ENCODE measurements around the gene GCDH. TPM values are rescaled to one million over a fixed set of nuclear protein-coding genes. Genes with fewer than 3 reads are reported as not detected.
A peak's percentile ranks its signal among the peaks of the same experiment; 100 is the strongest.

GCDH gene
- polyA plus RNA-seq, 1 donor (not counting 4 experiments of a cell fraction or from before 2014, with no cell fraction given): 11.5 TPM

DNA sequence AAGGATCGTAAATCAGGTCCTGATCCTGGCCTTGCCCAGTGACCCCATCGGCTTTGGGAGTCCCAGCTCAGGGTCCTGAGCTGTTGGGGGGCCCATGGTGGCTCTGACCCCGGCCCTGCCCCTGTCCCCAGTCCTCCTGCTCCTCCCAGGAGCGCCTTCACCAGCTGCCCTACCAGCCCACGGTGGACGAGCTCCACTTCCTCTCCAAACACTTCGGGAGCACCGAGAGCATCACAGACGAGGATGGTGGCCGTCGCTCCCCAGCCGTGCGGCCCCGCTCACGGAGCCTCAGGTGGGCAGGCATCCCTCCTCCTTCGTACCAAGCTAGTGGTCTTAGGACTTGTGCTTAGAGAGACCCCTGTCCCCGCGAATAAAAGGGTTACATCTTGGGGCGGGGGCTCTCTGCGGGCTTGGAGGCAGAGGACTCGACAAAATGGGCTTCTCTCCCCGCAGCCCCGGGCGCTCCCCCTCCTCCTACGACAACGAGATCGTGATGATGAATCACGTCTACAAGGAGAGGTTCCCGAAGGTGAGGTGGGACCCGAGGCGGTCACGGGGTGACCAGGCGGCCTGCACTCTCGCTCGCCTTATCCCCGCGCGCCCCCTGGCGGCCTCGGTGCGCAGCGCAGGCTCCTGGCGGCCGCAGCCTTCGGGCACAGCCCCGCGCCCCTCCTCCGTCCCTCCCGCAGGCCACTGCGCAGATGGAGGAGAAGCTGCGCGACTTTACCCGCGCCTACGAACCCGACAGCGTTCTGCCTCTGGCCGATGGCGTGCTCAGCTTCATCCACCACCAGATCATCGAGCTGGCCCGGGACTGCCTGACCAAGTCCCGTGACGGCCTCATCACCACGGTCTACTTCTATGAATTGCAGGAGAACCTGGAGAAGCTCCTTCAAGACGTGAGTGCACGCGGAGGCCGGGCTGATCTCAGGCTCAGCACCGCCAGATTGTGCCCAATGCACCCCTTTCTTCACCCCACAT is 43.5 kb upstream of the GCDH start:
- peak overlapping the region; percentile 73 for H2AFZ ChIP-seq (ENCODE audit: control insufficient read depth, low read length)
- H3K27ac ChIP-seq (ENCODE audit: control insufficient read depth, insufficient read depth, low read length): no peak overlapping the region
- no peaks in the 10 kb centered on the region for H3K9me1 ChIP-seq (ENCODE audit: control insufficient read depth, extremely low read depth, insufficient read depth, low read length)
- DNase-seq (ENCODE audit: low read depth, low spot score) (peak; percentile 60), FAIRE-seq (no peak)
- dilution Hi-C loops (cut with MboI; ENCODE audit: extremely low pct_ligation_motif_present, low sequenced_read_pairs): no loop called here
- no peaks in the 10 kb centered on the region for H4K20me1 ChIP-seq (ENCODE audit: control insufficient read depth, extremely low read depth, insufficient read depth, low read length)
- no peaks in the 10 kb centered on the region for H3K27me3 ChIP-seq (ENCODE audit: control insufficient read depth, extremely low read depth, insufficient read depth, low read length)
- H3K9ac ChIP-seq (ENCODE audit: control insufficient read depth, extremely low read depth, insufficient read depth, low read length): peak overlapping the region; percentile 30
- H3K4me1 ChIP-seq (ENCODE audit: control insufficient read depth, extremely low read depth, insufficient read depth, low read length): peaks cover 10% of the 10 kb centered on the region
- peak overlapping the region in 1 of 3 experiments; percentile 15 for H3K4me3 ChIP-seq (ENCODE audit: control insufficient read depth in 2 of 3, extremely low read depth in 1 of 3, insufficient read depth in 2 of 3, low read depth in 1 of 3, low read length in 3 of 3)
- no peak for TF ChIP-seq EZH2 (IDR thresholded peaks at IDR 0.05; ENCODE audit: low read length)
- TF ChIP-seq, protein P1, sequence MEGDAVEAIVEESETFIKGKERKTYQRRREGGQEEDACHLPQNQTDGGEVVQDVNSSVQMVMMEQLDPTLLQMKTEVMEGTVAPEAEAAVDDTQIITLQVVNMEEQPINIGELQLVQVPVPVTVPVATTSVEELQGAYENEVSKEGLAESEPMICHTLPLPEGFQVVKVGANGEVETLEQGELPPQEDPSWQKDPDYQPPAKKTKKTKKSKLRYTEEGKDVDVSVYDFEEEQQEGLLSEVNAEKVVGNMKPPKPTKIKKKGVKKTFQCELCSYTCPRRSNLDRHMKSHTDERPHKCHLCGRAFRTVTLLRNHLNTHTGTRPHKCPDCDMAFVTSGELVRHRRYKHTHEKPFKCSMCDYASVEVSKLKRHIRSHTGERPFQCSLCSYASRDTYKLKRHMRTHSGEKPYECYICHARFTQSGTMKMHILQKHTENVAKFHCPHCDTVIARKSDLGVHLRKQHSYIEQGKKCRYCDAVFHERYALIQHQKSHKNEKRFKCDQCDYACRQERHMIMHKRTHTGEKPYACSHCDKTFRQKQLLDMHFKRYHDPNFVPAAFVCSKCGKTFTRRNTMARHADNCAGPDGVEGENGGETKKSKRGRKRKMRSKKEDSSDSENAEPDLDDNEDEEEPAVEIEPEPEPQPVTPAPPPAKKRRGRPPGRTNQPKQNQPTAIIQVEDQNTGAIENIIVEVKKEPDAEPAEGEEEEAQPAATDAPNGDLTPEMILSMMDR (optimal IDR thresholded peaks at IDR 0.05 in 1 of 3, IDR thresholded peaks at IDR 0.05 in 1 of 3, conservative IDR thresholded peaks at IDR 0.05 in 1 of 3; ENCODE audit: extremely low read depth in 1 of 3, insufficient read depth in 2 of 3, low read length in 3 of 3): peak; percentile 90 to 100 (median 95)
- H3K36me3 ChIP-seq (ENCODE audit: control insufficient read depth in 2 of 2, extremely low read depth in 1 of 2, insufficient read depth in 2 of 2, low read length in 2 of 2): no peaks in the 10 kb centered on the region
- H3K9me3 ChIP-seq (ENCODE audit: control insufficient read depth, low read depth, low read length): no peaks in the 10 kb centered on the region
- H3K4me2 ChIP-seq (ENCODE audit: control insufficient read depth, extremely low read depth, insufficient read depth, low read depth, low read length): peak overlapping the region; percentile 69
- H3K79me2 ChIP-seq (ENCODE audit: control insufficient read depth, insufficient read depth, low read length): no peaks in the 10 kb centered on the region

GRCh38 chr19:12856653-12857052 is 34.3 kb upstream of the GCDH start:
- Histone ChIP-seq H3K27me3 (ENCODE audit: control insufficient read depth, extremely low read depth, insufficient read depth, low read length) (no peaks in the 10 kb centered on the region), H3K4me2 (ENCODE audit: control insufficient read depth, extremely low read depth, insufficient read depth, low read depth, low read length) (no peak overlapping the region), H3K4me1 (ENCODE audit: control insufficient read depth, extremely low read depth, insufficient read depth, low read length) (no peaks in the 10 kb centered on the region), H3K9me1 (ENCODE audit: control insufficient read depth, extremely low read depth, insufficient read depth, low read length) (no peaks in the 10 kb centered on the region), H4K20me1 (ENCODE audit: control insufficient read depth, extremely low read depth, insufficient read depth, low read length) (no peaks in the 10 kb centered on the region), H2AFZ (ENCODE audit: control insufficient read depth, low read length) (no peak overlapping the region), H3K36me3 (ENCODE audit: control insufficient read depth in 2 of 2, extremely low read depth in 1 of 2, insufficient read depth in 2 of 2, low read length in 2 of 2) (no peaks in the 10 kb centered on the region), H3K9ac (ENCODE audit: control insufficient read depth, extremely low read depth, insufficient read depth, low read length) (no peak overlapping the region), H3K27ac (ENCODE audit: control insufficient read depth, insufficient read depth, low read length) (no peak overlapping the region), H3K79me2 (ENCODE audit: control insufficient read depth, insufficient read depth, low read length) (no peaks in the 10 kb centered on the region), H3K4me3 (ENCODE audit: control insufficient read depth in 2 of 3, extremely low read depth in 1 of 3, insufficient read depth in 2 of 3, low read depth in 1 of 3, low read length in 3 of 3) (no peak overlapping the region), H3K9me3 (ENCODE audit: control insufficient read depth, low read depth, low read length) (no peaks in the 10 kb centered on the region)
- dilution Hi-C loops (cut with MboI; ENCODE audit: extremely low pct_ligation_motif_present, low sequenced_read_pairs): no loop called here
- TF ChIP-seq EZH2 (IDR thresholded peaks at IDR 0.05; ENCODE audit: low read length): no peak
- DNase-seq (ENCODE audit: low read depth, low spot score) (no peak), FAIRE-seq (no peak)
